ENCODE results near the gene BAX.
A peak's percentile ranks its signal among the peaks of the same experiment; 100 is the strongest.

The BAX gene

DNA sequence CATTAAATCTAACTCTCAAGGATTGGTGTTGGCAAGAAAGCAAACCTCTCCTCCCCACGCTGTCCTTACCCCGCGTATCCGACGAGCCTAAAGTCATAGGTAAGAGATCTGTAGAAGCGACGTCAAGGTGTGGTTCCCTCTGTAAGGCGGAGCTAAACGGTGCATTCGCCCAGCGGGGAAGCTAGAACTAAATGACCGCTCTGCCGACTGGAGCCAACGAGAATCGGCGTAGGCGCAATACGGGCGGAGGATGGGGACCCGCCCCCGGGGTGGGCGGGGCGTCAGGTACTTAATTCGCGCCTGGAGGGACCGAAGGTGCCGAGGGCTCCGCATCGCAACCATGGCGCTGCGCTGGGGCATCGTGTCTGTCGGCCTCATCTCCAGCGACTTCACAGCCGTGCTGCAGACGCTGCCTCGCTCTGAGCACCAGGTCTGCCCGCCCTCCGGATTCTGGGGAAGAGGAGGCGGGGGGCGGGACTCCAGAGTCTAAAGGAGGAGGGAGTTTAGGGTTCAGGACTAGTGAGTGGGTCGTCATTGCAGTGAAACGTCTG lies 21.2 kb upstream of the BAX start, which contains the start of gene DHDH:
Gene DHDH, plus strand, starts transcription at position 318 of the 551 bp plus-strand sequence. Its CDS starts 23 bp downstream, at position 341.
- peak; percentile 85 for DNase-seq (ENCODE audit: extremely low spot score)
- CTCF ChIA-PET, result interaction anchor here (0.8 to 1.4 kb wide), 3 partner anchors 21 to 60 kb away, joined by 3 to 6 read pairs (median 3); partner anchors contain the start of genes BAX, GYS1 and RUVBL2
- POLR2A ChIA-PET, result interaction anchor here (0.6 to 1.9 kb wide), 7 partner anchors 9 to 61 kb away, joined by 3 to 13 read pairs (median 4); partner anchors contain the start of genes BAX and PPP1R15A
- TF ChIP-seq ARNT (IDR thresholded peaks at IDR 0.05) (no peak), FOXM1 (IDR thresholded peaks at IDR 0.05; ENCODE audit: borderline replicate concordance) (no peak), L3MBTL2 (conservative IDR thresholded peaks at IDR 0.05) (peak; percentile 63)

DNA sequence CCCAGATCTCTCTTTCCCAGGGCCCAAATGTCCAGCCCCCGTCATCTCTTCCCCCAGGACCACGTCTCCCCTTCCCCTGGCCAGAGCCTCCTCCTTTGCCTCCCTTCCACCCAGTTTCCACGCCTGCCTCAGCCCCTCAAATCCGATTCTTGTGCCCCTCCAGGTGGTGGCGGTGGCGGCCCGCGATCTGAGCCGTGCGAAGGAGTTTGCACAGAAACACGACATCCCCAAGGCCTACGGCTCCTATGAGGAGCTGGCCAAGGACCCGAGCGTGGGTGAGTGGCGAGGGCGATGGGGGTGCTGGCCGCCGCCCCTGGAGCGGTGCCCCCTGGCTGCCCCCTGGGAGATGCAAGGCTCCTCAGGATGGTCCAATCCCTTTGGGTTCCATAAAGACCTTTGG lies 19.8 kb upstream of the BAX start:
- CTCF ChIA-PET, result interaction anchor here (0.6 kb wide), 1 partner anchor 57 kb away, joined by 3 read pairs; no protein-coding TSS in a partner anchor
- no peak for DNase-seq (ENCODE audit: extremely low spot score)
- TF ChIP-seq FOXK2 (IDR thresholded peaks at IDR 0.05), result no peak
- TF ChIP-seq ELF4 (IDR thresholded peaks at IDR 0.05), result no peak
- no peak for TF ChIP-seq ZNF384 (IDR thresholded peaks at IDR 0.05)
- no peak for TF ChIP-seq TARDBP (IDR thresholded peaks at IDR 0.05)
- TF ChIP-seq LEF1 (IDR thresholded peaks at IDR 0.05; ENCODE audit: borderline replicate concordance), result no peak
- no peak for TF ChIP-seq SP1 (IDR thresholded peaks at IDR 0.05)
- TF ChIP-seq FOXM1 (IDR thresholded peaks at IDR 0.05; ENCODE audit: borderline replicate concordance), result no peak
- TF ChIP-seq ARNT (IDR thresholded peaks at IDR 0.05), result no peak
- no peak for TF ChIP-seq CTBP1 (IDR thresholded peaks at IDR 0.05; ENCODE audit: borderline replicate concordance)
- no peak for TF ChIP-seq NFRKB (IDR thresholded peaks at IDR 0.05)
- no peak for TF ChIP-seq L3MBTL2 (conservative IDR thresholded peaks at IDR 0.05)
- POLR2A ChIA-PET, result interaction anchor here (0.8 kb wide), 1 partner anchor 20 kb away, joined by 3 read pairs; the partner anchor contains the start of gene BAX

DNA sequence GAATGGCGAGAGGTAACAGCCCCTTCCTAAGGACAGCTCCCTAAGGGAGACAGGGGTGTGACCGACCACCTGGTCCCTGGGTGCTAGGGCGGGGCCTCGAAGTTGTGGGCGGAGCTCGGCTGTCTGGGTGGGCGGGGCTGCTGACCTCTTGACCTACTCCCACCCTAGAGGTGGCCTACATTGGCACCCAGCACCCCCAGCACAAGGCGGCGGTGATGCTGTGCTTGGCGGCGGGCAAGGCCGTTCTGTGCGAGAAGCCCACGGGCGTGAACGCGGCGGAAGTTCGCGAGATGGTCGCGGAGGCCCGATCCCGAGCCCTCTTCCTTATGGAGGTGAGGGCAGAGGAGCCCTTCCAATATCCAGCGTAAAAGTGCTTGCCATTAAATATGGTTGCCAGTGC lies 18.8 kb upstream of the BAX start:
- ChIA-PET POLR2A (interaction anchor here (0.8 kb wide), 1 partner anchor 19 kb away, joined by 3 read pairs; the partner anchor contains the start of gene BAX), CTCF (no interaction called here)
- TF ChIP-seq HDGF (IDR thresholded peaks at IDR 0.05; ENCODE audit: borderline replicate concordance), result no peak
- TF ChIP-seq SP1 (IDR thresholded peaks at IDR 0.05), result no peak
- TF ChIP-seq FOXM1 (IDR thresholded peaks at IDR 0.05; ENCODE audit: borderline replicate concordance), result no peak
- TF ChIP-seq, protein P1, sequence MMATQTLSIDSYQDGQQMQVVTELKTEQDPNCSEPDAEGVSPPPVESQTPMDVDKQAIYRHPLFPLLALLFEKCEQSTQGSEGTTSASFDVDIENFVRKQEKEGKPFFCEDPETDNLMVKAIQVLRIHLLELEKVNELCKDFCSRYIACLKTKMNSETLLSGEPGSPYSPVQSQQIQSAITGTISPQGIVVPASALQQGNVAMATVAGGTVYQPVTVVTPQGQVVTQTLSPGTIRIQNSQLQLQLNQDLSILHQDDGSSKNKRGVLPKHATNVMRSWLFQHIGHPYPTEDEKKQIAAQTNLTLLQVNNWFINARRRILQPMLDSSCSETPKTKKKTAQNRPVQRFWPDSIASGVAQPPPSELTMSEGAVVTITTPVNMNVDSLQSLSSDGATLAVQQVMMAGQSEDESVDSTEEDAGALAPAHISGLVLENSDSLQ (IDR thresholded peaks at IDR 0.05), result no peak
- no peak for TF ChIP-seq ARNT (IDR thresholded peaks at IDR 0.05)
- no peak for TF ChIP-seq CTBP1 (IDR thresholded peaks at IDR 0.05; ENCODE audit: borderline replicate concordance)
- no peak for TF ChIP-seq ZNF384 (IDR thresholded peaks at IDR 0.05)
- TF ChIP-seq ELF4 (IDR thresholded peaks at IDR 0.05), result no peak
- TF ChIP-seq FOXA1 (IDR thresholded peaks at IDR 0.05), result no peak
- TF ChIP-seq L3MBTL2 (conservative IDR thresholded peaks at IDR 0.05), result no peak
- no peak for TF ChIP-seq TARDBP (IDR thresholded peaks at IDR 0.05)
- TF ChIP-seq LEF1 (IDR thresholded peaks at IDR 0.05; ENCODE audit: borderline replicate concordance), result no peak

DNA sequence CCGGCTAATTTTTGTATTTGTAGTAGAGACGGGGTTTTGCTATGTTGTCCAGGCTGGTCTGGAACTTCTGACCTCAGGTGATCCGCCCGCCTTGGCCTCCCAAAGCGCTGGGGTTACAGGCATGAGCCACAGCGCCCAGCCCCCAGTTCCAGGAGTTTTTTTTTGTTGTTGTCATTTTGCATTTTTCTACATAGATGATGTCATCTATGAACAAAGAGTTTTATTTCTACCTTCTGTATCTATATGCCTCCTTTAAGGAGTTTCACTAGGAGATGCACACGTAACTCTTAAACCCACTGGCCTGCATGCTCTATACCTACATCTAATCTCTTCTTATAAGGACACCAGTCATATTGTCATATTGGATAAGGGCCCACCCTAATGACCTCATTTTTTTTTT lies 16.4 kb upstream of the BAX start:
- ChIA-PET POLR2A (no interaction called here), CTCF (no interaction called here)
- no peak for TF ChIP-seq ARNT (IDR thresholded peaks at IDR 0.05)
- TF ChIP-seq HDGF (IDR thresholded peaks at IDR 0.05; ENCODE audit: borderline replicate concordance), result no peak
- no peak for TF ChIP-seq CTBP1 (IDR thresholded peaks at IDR 0.05; ENCODE audit: borderline replicate concordance)
- no peak for DNase-seq (ENCODE audit: extremely low spot score)

More for the DNA sequence above, 18.8 kb upstream of the BAX start:
- DNase-seq (ENCODE audit: extremely low spot score), result no peak

DNA sequence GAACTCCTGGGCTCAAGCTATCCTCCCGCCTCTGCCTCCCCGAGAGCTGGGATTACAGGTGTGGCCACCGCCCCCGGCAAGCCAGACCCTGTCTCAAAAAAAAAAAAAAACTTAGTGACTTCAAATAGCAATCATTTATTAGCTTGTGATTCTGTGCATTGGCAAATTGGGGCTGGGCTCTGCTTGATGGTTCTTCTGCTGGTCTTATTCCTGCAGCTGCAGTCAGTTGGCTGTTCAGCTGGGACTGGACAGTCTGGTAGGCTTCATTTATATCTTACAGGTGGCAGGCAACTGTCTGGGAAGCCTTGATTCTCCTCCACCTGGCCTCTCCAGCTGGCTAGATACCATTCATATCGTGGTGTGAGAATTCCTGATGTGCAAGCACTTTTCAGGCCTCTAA lies 13.8 kb upstream of the BAX start:
- no peak for TF ChIP-seq ARNT (IDR thresholded peaks at IDR 0.05)
- TF ChIP-seq SUZ12 (IDR thresholded peaks at IDR 0.05), result no peak
- TF ChIP-seq FOXK2 (IDR thresholded peaks at IDR 0.05), result no peak
- no peak for TF ChIP-seq HDGF (IDR thresholded peaks at IDR 0.05; ENCODE audit: borderline replicate concordance)
- TF ChIP-seq BHLHE40 (IDR thresholded peaks at IDR 0.05; ENCODE audit: borderline replicate concordance), result no peak
- no peak for TF ChIP-seq NFRKB (IDR thresholded peaks at IDR 0.05)
- CTCF ChIA-PET, result no interaction called here
- no peak for DNase-seq (ENCODE audit: extremely low spot score)
- POLR2A ChIA-PET, result interaction anchor here (0.9 kb wide), 1 partner anchor 14 kb away, joined by 3 read pairs; the partner anchor contains the start of gene BAX

DNA sequence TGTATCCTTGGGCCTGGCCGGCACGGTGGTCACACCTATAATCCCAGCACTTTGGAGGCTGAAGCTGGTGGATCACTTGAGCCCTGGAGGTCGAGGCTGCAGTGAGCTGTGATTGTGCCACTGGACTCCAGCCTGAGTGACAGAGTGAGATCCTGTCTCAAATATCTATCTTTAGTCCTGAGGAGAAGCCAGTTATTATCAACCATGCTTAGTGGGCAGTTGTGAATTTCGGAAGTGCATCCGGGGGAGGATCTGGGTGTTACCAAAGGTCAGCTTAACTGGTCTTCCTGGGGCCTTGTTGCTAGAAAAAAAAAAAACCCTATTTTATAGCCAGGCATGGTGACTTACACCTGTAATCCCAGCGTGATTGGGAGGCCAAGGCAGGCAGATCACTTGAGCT lies 11.6 kb upstream of the BAX start:
- POLR2A ChIA-PET, result interaction anchor here (1.1 kb wide), 1 partner anchor 12 kb away, joined by 3 read pairs; the partner anchor contains the start of gene BAX

More for the DNA sequence above, 11.6 kb upstream of the BAX start:
- no peak for TF ChIP-seq CTBP1 (IDR thresholded peaks at IDR 0.05; ENCODE audit: borderline replicate concordance)
- TF ChIP-seq HDGF (IDR thresholded peaks at IDR 0.05; ENCODE audit: borderline replicate concordance), result no peak
- no peak for TF ChIP-seq SUZ12 (IDR thresholded peaks at IDR 0.05)
- TF ChIP-seq, protein P1 (IDR thresholded peaks at IDR 0.05), result no peak
- no peak for TF ChIP-seq LEF1 (IDR thresholded peaks at IDR 0.05; ENCODE audit: borderline replicate concordance)
- TF ChIP-seq FOXA1 (IDR thresholded peaks at IDR 0.05), result no peak
- TF ChIP-seq L3MBTL2 (conservative IDR thresholded peaks at IDR 0.05), result no peak
- no peak for TF ChIP-seq TARDBP (IDR thresholded peaks at IDR 0.05)
- TF ChIP-seq SP1 (IDR thresholded peaks at IDR 0.05), result no peak
- no peak for TF ChIP-seq ELF4 (IDR thresholded peaks at IDR 0.05)
- no peak for TF ChIP-seq BHLHE40 (IDR thresholded peaks at IDR 0.05; ENCODE audit: borderline replicate concordance)
- no peak for TF ChIP-seq ZNF384 (IDR thresholded peaks at IDR 0.05)
- no peak for TF ChIP-seq NFRKB (IDR thresholded peaks at IDR 0.05)
- TF ChIP-seq FOXM1 (IDR thresholded peaks at IDR 0.05; ENCODE audit: borderline replicate concordance), result no peak
- no peak for TF ChIP-seq ARNT (IDR thresholded peaks at IDR 0.05)
- CTCF ChIA-PET, result no interaction called here
- no peak for DNase-seq (ENCODE audit: extremely low spot score)

Measured in HEK293T (cell line).